Activated B cell treated with CpG ODN at 0.5 μM for 24 hours (primary cell): ENCODE data around the gene PCDH7. TPM values are rescaled to one million over a fixed set of nuclear protein-coding genes. Genes with fewer than 3 reads are reported as not detected.

ENCODE experiments used
- ATAC-seq: fragments of 200-7000 bp; cut with Tn5 transposase; one replicate; pipeline ENCODE4 v1.10.0; 2021; ENCODE audit warnings: low read depth, mild to moderate bottlenecking, moderate library complexity
- CTCF ChIA-PET: fragments of 350-600 bp; sonication (Branson Sonifier 250); formaldehyde crosslinking; loops from one replicate; lab custom pipeline; 2021; ENCODE audit warnings: antibody characterized with exemption; lab: Charles Lee
- POLR2A ChIA-PET: fragments of 350-600 bp; sonication (Branson Sonifier 250); formaldehyde crosslinking; loops from one replicate; lab custom pipeline; 2021; ENCODE audit warnings: antibody characterized with exemption; lab: Charles Lee
- DNase-seq: peaks from one replicate; pipeline ENCODE4 v3.0.0; 2022
- H3K27ac Mint-ChIP-seq: one replicate; pipeline ENCODE4 v1.8.0; 2020; ENCODE audit warnings: mixed read lengths
- H3K27me3 Mint-ChIP-seq: one replicate; pipeline ENCODE4 v1.8.0; 2021; ENCODE audit warnings: mixed read lengths
- H3K36me3 Mint-ChIP-seq: one replicate; pipeline ENCODE4 v1.8.0; 2021; ENCODE audit warnings: low read depth, mixed read lengths
- H3K4me1 Mint-ChIP-seq: one replicate; pipeline ENCODE4 v1.8.0; 2021; ENCODE audit warnings: mixed read lengths
- H3K4me3 Mint-ChIP-seq: one replicate; pipeline ENCODE4 v1.8.0; 2020; ENCODE audit warnings: mild to moderate bottlenecking, mixed read lengths
- H3K9me3 Mint-ChIP-seq: one replicate; pipeline ENCODE4 v1.8.0; 2020; ENCODE audit warnings: mixed read lengths
- CTCF ChIP-seq: fragments of 200-600 bp; IDR thresholded peaks from one replicate; pipeline ENCODE4 v1.8.0; 2022; ENCODE audit warnings: antibody characterized with exemption, mild to moderate bottlenecking
- intact Hi-C: fragments of 100-400 bp; cut with micrococcal nuclease; formaldehyde crosslinking; loops from one replicate; pipeline ENCODE4 v1.15.1; 2024
- total RNA-seq: library from RNA; stranded (reverse); gene quantifications from 2 replicates; pipeline ENCODE4 v1.2.3, GENCODE V29; 2022

The PCDH7 gene
- total RNA-seq, 1 donor from 2014 or later, result not detected

- peaks cover 56% of the 10 kb centered on the region for H3K27me3 Mint-ChIP-seq
- ChIA-PET POLR2A (no interaction called here), CTCF (no interaction called here)
- H3K4me3 Mint-ChIP-seq, result no peak overlapping the region
- no peaks in the 10 kb centered on the region for H3K36me3 Mint-ChIP-seq
- H3K4me1 Mint-ChIP-seq, result peaks cover 17% of the 10 kb centered on the region
- intact Hi-C loops, result no loop called here
- H3K27ac Mint-ChIP-seq, result no peak overlapping the region
- TF ChIP-seq CTCF, result no peak
- ATAC-seq (no peak), DNase-seq (no peak)
- H3K9me3 Mint-ChIP-seq, result no peaks in the 10 kb centered on the region
Observed at GRCh38 chr4:30719454-30720020, 632 bp upstream of the PCDH7 start.

GRCh38 chr4:30720661-30721184 lies 554 bp downstream of the PCDH7 start:
- ChIA-PET POLR2A (no interaction called here), CTCF (no interaction called here)
- Mint-ChIP-seq H3K27me3 (peaks cover 52% of the 10 kb centered on the region), H3K4me1 (peaks cover 17% of the 10 kb centered on the region), H3K27ac (peak overlapping the region; percentile 18), H3K36me3 (no peaks in the 10 kb centered on the region), H3K4me3 (no peak overlapping the region), H3K9me3 (no peaks in the 10 kb centered on the region)
- DNase-seq, result no peak
- ATAC-seq, result no peak
- TF ChIP-seq CTCF, result no peak
- intact Hi-C loops, result no loop called here

GRCh38 chr4:30721185-30722091 lies 1.3 kb downstream of the PCDH7 start:
- POLR2A ChIA-PET, result no interaction called here
- DNase-seq, result no peak
- H3K27me3 Mint-ChIP-seq, result peaks cover 45% of the 10 kb centered on the region
- H3K27ac Mint-ChIP-seq, result no peak overlapping the region
- intact Hi-C loops, result no loop called here
- peaks cover 13% of the 10 kb centered on the region for H3K4me1 Mint-ChIP-seq
- no peaks in the 10 kb centered on the region for H3K9me3 Mint-ChIP-seq
- ATAC-seq, result no peak
- no peak overlapping the region for H3K4me3 Mint-ChIP-seq
- H3K36me3 Mint-ChIP-seq, result no peaks in the 10 kb centered on the region
- no peak for TF ChIP-seq CTCF
- CTCF ChIA-PET, result no interaction called here

GRCh38 chr4:30722092-30722358 lies 1.9 kb downstream of the PCDH7 start:
- intact Hi-C loops, result no loop called here
- Mint-ChIP-seq H3K27me3 (peaks cover 45% of the 10 kb centered on the region), H3K4me1 (peaks cover 9% of the 10 kb centered on the region), H3K9me3 (no peaks in the 10 kb centered on the region), H3K36me3 (no peaks in the 10 kb centered on the region), H3K4me3 (no peak overlapping the region), H3K27ac (no peak overlapping the region)
- no peak for TF ChIP-seq CTCF
- ATAC-seq, result no peak
- ChIA-PET CTCF (no interaction called here), POLR2A (no interaction called here)
- no peak for DNase-seq

- Mint-ChIP-seq H3K27me3 (peaks cover 41% of the 10 kb centered on the region), H3K4me3 (no peak overlapping the region), H3K36me3 (no peaks in the 10 kb centered on the region), H3K4me1 (peaks cover 5% of the 10 kb centered on the region), H3K9me3 (no peaks in the 10 kb centered on the region), H3K27ac (no peak overlapping the region)
- POLR2A ChIA-PET, result no interaction called here
- DNase-seq (no peak), ATAC-seq (no peak)
- intact Hi-C loops, result no loop called here
- no peak for TF ChIP-seq CTCF
- CTCF ChIA-PET, result no interaction called here
Observed at GRCh38 chr4:30722359-30723200, 2.4 kb downstream of the PCDH7 start.
